Measurements from ENCODE around the gene ABI3BP. TPM values are rescaled to one million over a fixed set of nuclear protein-coding genes. Genes with fewer than 3 reads are reported as not detected.

ABI3BP gene
- total RNA-seq, 4 donors from 2014 or later = 18.2 to 77.0 (median 29.4) TPM

DNA sequence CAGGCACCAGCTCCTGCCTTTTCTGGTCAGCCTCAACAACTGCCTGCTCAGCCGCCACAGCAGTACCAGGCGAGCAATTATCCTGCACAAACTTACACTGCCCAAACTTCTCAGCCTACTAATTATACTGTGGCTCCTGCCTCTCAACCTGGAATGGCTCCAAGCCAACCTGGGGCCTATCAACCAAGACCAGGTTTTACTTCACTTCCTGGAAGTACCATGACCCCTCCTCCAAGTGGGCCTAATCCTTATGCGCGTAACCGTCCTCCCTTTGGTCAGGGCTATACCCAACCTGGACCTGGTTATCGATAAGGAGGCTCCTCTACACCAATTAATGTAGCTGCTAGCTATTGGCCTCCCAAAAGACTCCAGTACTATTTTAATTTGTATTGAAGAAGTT lies 245.0 kb downstream of the ABI3BP start:
- peaks cover 5 to 92% (median 5%) of the 10 kb centered on the region in 3 donors for H3K36me3 ChIP-seq
- no peaks in the 10 kb centered on the region for H3K9me3 ChIP-seq
- H3K4me1 ChIP-seq = no peaks in the 10 kb centered on the region
- TF ChIP-seq, protein P1, sequence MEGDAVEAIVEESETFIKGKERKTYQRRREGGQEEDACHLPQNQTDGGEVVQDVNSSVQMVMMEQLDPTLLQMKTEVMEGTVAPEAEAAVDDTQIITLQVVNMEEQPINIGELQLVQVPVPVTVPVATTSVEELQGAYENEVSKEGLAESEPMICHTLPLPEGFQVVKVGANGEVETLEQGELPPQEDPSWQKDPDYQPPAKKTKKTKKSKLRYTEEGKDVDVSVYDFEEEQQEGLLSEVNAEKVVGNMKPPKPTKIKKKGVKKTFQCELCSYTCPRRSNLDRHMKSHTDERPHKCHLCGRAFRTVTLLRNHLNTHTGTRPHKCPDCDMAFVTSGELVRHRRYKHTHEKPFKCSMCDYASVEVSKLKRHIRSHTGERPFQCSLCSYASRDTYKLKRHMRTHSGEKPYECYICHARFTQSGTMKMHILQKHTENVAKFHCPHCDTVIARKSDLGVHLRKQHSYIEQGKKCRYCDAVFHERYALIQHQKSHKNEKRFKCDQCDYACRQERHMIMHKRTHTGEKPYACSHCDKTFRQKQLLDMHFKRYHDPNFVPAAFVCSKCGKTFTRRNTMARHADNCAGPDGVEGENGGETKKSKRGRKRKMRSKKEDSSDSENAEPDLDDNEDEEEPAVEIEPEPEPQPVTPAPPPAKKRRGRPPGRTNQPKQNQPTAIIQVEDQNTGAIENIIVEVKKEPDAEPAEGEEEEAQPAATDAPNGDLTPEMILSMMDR (IDR thresholded peaks at IDR 0.05) = no peak
- TF ChIP-seq POLR2A (IDR thresholded peaks at IDR 0.05) = no peak
- no peak overlapping the region for H3K4me3 ChIP-seq
- H3K27me3 ChIP-seq = no peaks in the 10 kb centered on the region
- no peak for DNase-seq
- H3K27ac ChIP-seq = no peak overlapping the region

DNA sequence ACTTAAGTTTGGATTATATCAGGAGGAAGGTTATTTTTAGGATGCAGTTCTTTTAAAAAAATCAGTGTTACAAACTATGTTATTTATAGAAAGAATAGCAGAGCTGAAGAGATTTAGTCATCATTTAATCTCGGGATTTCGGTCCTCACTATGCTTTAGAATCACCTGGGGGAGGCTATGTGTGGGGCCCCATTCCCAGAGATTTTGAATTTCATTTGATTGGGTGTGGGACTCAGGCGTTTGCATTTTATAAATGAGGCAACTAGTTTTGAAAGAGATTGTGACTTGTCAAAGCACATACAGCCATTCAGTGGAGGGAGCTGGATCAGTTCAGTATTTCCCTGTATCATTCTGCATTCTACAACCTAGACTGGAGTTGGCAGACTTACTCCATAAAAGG lies 247.1 kb downstream of the ABI3BP start:
- no peak for DNase-seq
- Histone ChIP-seq H3K36me3 (peaks cover 5 to 90% (median 5%) of the 10 kb centered on the region in 3 donors), H3K4me1 (no peaks in the 10 kb centered on the region), H3K27ac (no peak overlapping the region), H3K27me3 (no peaks in the 10 kb centered on the region), H3K4me3 (no peak overlapping the region), H3K9me3 (no peaks in the 10 kb centered on the region)
- no peak for TF ChIP-seq POLR2A (IDR thresholded peaks at IDR 0.05)
- TF ChIP-seq, protein P1 (IDR thresholded peaks at IDR 0.05) = no peak

GRCh38 chr3:100745617-100746016 lies 247.6 kb downstream of the ABI3BP start:
- H3K36me3 ChIP-seq = peaks cover 5 to 90% (median 5%) of the 10 kb centered on the region in 3 donors
- no peak overlapping the region for H3K27ac ChIP-seq
- DNase-seq = no peak
- H3K9me3 ChIP-seq = no peaks in the 10 kb centered on the region
- no peak overlapping the region for H3K4me3 ChIP-seq
- H3K4me1 ChIP-seq = no peaks in the 10 kb centered on the region
- TF ChIP-seq, protein P1 (IDR thresholded peaks at IDR 0.05) = no peak
- TF ChIP-seq POLR2A (IDR thresholded peaks at IDR 0.05) = no peak
- no peaks in the 10 kb centered on the region for H3K27me3 ChIP-seq

GRCh38 chr3:100744671-100745070 lies 248.6 kb downstream of the ABI3BP start:
- Histone ChIP-seq H3K36me3 (peaks cover 5 to 90% (median 5%) of the 10 kb centered on the region in 3 donors), H3K27me3 (no peaks in the 10 kb centered on the region), H3K4me1 (no peaks in the 10 kb centered on the region), H3K27ac (no peak overlapping the region), H3K4me3 (no peak overlapping the region), H3K9me3 (no peaks in the 10 kb centered on the region)
- DNase-seq = no peak
- TF ChIP-seq, protein P1 (IDR thresholded peaks at IDR 0.05) = no peak
- no peak for TF ChIP-seq POLR2A (IDR thresholded peaks at IDR 0.05)

DNA sequence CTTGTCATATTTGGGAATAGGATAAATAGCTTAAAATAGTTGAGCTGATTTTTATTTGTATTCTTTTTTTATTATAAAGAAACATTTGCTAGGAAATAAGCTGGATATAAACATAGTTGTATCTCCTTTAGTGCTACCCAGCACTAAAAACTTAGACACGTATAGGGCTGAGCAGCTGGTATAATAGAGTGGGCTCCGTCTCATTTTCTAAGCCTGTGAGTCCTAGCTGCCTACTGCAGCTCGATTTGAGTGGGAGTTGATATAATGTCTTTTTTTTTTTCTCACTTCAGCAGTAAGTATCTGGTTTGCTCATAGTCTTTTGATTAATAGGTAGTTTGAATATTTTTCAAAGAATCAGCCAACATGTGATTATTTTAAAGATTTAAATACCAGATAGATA lies 249.7 kb downstream of the ABI3BP start:
- H3K36me3 ChIP-seq = peaks cover 3 to 89% (median 5%) of the 10 kb centered on the region in 3 donors

More for the DNA sequence above, 249.7 kb downstream of the ABI3BP start:
- no peak overlapping the region for H3K4me3 ChIP-seq
- DNase-seq = no peak
- no peaks in the 10 kb centered on the region for H3K4me1 ChIP-seq
- H3K9me3 ChIP-seq = no peaks in the 10 kb centered on the region
- no peak overlapping the region for H3K27ac ChIP-seq
- TF ChIP-seq, protein P1 (IDR thresholded peaks at IDR 0.05) = no peak
- no peak for TF ChIP-seq POLR2A (IDR thresholded peaks at IDR 0.05)
- no peaks in the 10 kb centered on the region for H3K27me3 ChIP-seq

Data from Peyer's patch (tissue), 4 donors.